ENCODE data around the gene PIK3AP1. TPM values are rescaled to one million over a fixed set of nuclear protein-coding genes. Genes with fewer than 3 reads are reported as not detected.

The PIK3AP1 gene
- total and polyA plus RNA-seq, 2 of the 13 experiments (the other 11 are each of a cell fraction or from before 2014, with no cell fraction given): 3.6 to 13.8 TPM

DNA sequence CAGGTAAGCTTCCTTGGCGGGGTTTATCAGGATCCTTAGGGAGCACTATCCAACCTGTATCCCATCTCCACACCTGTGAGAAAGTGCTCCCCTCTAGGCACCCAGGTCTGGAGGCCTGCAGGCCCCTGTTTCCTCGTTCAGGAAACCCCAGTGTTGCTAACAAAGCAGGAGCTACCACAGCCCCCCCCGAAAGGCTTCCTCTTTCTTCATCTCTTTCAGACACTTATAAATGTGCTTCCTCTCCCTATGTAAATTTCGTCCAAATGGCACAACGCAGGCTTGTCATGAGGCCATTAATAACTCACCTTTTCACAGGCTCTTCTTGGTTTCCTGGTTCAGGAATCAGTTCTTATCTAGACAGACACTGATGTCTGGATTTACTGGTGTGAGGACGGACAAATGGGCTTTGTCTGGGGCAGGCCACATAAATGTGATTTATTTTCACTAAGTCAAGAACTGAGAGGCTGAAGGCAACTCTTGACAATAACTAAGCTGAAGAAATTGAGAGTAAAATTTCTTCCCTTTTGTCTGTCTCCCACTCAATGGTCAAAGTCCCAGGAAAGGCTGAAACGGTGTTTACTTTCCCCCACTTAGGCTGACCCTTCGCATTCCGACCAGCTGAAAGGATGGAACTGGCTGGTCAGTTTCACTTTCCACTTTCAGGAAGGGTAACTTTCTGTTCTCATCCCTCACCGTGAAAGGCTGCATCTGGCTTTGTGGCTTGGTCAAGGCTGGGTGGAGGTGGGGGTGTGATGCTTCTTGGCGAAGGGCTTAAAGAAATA, 46.8 kb downstream of the PIK3AP1 start (continued):
- TF ChIP-seq, protein P1, sequence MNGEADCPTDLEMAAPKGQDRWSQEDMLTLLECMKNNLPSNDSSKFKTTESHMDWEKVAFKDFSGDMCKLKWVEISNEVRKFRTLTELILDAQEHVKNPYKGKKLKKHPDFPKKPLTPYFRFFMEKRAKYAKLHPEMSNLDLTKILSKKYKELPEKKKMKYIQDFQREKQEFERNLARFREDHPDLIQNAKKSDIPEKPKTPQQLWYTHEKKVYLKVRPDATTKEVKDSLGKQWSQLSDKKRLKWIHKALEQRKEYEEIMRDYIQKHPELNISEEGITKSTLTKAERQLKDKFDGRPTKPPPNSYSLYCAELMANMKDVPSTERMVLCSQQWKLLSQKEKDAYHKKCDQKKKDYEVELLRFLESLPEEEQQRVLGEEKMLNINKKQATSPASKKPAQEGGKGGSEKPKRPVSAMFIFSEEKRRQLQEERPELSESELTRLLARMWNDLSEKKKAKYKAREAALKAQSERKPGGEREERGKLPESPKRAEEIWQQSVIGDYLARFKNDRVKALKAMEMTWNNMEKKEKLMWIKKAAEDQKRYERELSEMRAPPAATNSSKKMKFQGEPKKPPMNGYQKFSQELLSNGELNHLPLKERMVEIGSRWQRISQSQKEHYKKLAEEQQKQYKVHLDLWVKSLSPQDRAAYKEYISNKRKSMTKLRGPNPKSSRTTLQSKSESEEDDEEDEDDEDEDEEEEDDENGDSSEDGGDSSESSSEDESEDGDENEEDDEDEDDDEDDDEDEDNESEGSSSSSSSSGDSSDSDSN (CRISPR knock-in tag; IDR thresholded peaks at IDR 0.05): peak; percentile 32; the same call in 1 of the 2 replicates
- TF ChIP-seq TRIM24 (CRISPR knock-in tag; IDR thresholded peaks at IDR 0.05) (no peak), ZNF737 (CRISPR knock-in tag; IDR thresholded peaks at IDR 0.05; ENCODE audit: borderline replicate concordance) (no peak), U2AF2 (IDR thresholded peaks at IDR 0.05; ENCODE audit: low read depth, low read length) (no peak), HOXD1 (CRISPR knock-in tag; IDR thresholded peaks at IDR 0.05) (0 out of 2 replicates have a peak, but pooled peaks have one; percentile 49), REXO4 (CRISPR knock-in tag; IDR thresholded peaks at IDR 0.05; ENCODE audit: borderline replicate concordance) (no peak), ZNF850 (CRISPR knock-in tag; conservative IDR thresholded peaks at IDR 0.05) (no peak), SP1 (IDR thresholded peaks at IDR 0.05) (no peak), SP1 (CRISPR knock-in tag; IDR thresholded peaks at IDR 0.05) (no peak; the same call in 1 of the 2 replicates), GLI4 (CRISPR knock-in tag; IDR thresholded peaks at IDR 0.05; ENCODE audit: borderline replicate concordance) (no peak), FLYWCH1 (CRISPR knock-in tag; IDR thresholded peaks at IDR 0.05) (no peak), SMAD9 (CRISPR knock-in tag; IDR thresholded peaks at IDR 0.05) (no peak), MED13 (CRISPR knock-in tag; IDR thresholded peaks at IDR 0.05) (no peak), ZNF816 (CRISPR knock-in tag; IDR thresholded peaks at IDR 0.05; ENCODE audit: borderline replicate concordance) (no peak), TEAD3 (CRISPR knock-in tag; optimal IDR thresholded peaks at IDR 0.05; ENCODE audit: borderline replicate concordance) (peak; percentile 94), RFX5 (IDR thresholded peaks at IDR 0.05; ENCODE audit: low read depth, low read length) (no peak), ZNF296 (CRISPR knock-in tag; conservative IDR thresholded peaks at IDR 0.05) (no peak), ZFP82 (CRISPR knock-in tag; IDR thresholded peaks at IDR 0.05; ENCODE audit: borderline replicate concordance) (no peak), ZBTB38 (CRISPR knock-in tag; IDR thresholded peaks at IDR 0.05) (no peak), HNF4G (IDR thresholded peaks at IDR 0.05; ENCODE audit: borderline replicate concordance, low read depth, low read length) (peak; percentile 87), HNF4G (CRISPR knock-in tag; IDR thresholded peaks at IDR 0.05; ENCODE audit: borderline replicate concordance, low read depth) (0 out of 2 replicates have a peak, but pooled peaks have one; percentile 50), ZNF337 (CRISPR knock-in tag; IDR thresholded peaks at IDR 0.05; ENCODE audit: borderline replicate concordance, low read depth) (no peak), XRCC5 (optimal IDR thresholded peaks at IDR 0.05; ENCODE audit: low read length) (peak; percentile 31), ZNF430 (CRISPR knock-in tag; IDR thresholded peaks at IDR 0.05) (peak; percentile 8; the same call in 1 of the 2 replicates), ZNF484 (CRISPR knock-in tag; IDR thresholded peaks at IDR 0.05; ENCODE audit: borderline replicate concordance, low read depth) (no peak), ZNF780A (CRISPR knock-in tag; IDR thresholded peaks at IDR 0.05) (no peak)
- TF ChIP-seq, protein P2, sequence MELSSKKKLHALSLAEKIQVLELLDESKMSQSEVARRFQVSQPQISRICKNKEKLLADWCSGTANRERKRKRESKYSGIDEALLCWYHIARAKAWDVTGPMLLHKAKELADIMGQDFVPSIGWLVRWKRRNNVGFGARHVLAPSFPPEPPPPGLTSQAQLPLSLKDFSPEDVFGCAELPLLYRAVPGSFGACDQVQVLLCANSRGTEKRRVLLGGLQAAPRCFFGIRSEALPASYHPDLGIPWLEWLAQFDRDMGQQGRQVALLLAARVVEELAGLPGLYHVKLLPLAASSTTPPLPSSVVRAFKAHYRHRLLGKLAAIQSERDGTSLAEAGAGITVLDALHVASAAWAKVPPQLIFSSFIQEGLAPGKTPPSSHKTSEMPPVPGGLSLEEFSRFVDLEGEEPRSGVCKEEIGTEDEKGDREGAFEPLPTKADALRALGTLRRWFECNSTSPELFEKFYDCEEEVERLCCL (CRISPR knock-in tag; IDR thresholded peaks at IDR 0.05; ENCODE audit: borderline replicate concordance): no peak
- TF ChIP-seq, protein P3, sequence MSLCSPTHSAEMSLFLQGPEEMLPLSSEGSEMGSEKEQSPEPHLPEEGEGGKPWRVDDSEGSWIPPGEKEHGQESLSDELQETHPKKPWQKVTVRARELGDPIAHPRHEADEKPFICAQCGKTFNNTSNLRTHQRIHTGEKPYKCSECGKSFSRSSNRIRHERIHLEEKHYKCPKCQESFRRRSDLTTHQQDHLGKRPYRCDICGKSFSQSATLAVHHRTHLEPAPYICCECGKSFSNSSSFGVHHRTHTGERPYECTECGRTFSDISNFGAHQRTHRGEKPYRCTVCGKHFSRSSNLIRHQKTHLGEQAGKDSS (CRISPR knock-in tag; IDR thresholded peaks at IDR 0.05; ENCODE audit: borderline replicate concordance, low read depth): 0 out of 2 replicates have a peak, but pooled peaks have one; percentile 59
